IPS DF 4.7 (cell line): ENCODE results near the gene CLOCK.

Experiments used
- DNase-seq: peaks from one replicate; pipeline ENCODE4 v3.0.0-alpha.2; 2013; ENCODE audit warnings: low spot score; ENCODE audit errors: extremely low read depth

The CLOCK gene

DNA sequence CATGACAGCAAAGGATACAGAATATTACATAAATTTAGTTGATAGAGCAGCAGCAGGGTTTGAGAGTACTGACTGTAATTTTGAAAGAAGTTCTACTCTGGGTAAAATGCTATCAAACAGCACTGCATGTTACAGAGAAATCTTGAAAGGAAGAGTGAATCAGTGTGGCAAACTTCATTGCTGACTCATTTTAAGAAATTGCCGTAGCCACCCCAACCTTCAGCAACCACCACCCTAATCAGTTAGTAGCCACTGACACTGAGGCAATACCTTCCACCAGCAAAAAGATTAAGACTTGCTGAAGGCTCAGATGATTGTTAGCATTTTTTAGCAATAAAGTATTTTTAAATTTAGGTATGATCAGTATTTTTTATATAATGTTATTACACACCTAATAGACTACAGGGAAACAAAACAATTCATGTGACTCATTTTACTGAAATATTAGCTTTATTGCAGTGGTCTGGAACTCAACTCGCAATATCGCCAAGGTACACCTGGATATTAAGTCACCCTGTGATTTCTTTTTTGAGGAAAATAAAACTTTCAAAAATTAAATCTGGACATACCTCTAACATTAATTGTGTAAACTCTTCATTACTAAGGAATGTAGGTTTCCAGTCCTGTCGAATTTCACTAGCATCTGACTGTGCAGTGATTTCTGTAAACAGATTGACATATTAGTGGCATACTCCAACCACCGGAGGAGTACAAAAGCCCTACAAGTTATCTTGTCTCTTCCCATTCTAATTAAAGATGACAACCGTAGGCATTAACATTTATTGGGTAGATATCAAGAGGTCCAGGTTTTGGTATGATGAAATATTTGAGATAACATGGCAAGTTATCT, 71.1 kb downstream of the CLOCK start:
- DNase-seq = no peak

DNA sequence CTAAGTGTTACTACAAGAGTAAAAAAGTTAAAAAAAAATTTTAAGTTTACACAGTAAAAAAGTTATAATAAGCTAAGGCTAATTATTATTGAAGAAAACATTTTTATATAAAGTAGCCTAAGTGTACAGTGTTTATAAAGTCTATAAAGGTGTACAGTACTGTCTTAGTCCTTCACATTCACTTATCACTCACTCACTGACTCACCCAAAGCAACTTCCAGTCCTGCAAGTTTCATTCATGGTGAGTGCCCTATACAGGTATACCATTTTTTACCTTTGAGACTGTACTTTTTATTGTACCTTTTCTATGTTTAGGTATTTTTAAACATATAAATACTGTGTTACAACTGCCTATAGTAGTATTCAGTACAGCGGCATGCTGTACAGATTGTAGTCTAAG, 76.7 kb downstream of the CLOCK start:
- no peak for DNase-seq

DNA sequence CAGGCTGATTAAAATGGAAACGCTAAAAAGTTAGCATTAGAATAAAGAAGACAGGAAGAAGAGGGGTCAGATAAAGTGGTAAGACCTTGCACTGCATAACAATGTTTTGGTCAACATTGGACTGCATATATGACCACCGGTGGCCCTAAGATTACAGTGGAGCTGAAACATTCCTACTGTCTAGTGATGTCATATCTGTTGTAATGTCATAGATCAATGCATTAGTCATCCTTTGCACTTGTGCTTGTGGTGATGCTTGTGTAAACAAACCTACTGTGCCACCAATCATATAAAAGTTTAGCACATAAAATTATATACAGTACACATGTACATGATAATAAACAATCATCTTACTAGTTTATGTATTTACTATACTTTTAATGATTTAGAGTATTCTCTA, 78.0 kb downstream of the CLOCK start:
- DNase-seq = no peak

DNA sequence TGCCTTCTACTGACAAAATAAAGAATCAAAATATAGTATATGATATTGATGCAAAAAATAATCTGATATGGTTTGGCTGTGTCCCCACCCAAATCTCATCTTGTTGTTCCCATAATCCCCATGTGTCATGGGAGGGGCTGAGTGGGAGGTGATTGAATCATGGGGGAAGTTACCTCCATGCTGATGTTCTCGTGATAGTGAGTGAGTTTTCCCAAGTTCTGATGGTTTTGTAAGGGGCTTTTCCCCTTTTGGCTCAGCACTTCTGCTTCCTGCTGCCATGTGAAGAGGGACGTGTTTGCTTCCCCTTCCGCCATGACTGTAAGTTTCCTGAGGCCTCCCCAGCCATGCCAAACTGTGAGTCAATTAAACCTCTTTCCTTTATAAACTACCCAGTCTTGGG, 80.7 kb downstream of the CLOCK start:
- no peak for DNase-seq

DNA sequence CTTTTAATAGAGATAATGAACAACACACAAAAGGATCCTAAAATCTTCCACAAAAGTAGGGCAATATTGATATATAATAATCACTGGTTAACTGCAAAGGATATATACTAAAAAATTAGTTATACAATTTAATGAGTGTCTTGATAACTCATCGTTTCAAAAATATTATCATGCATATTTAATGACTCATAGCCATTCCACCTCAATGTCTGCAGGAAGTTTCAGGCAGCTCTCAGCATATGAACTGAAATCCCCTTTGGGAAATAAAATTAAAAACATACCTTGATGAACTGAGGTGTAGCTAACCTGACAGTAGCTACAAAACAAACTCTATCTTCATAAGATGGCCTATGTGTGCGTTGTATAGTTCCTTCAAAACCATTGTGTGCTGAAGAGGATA, 88.1 kb downstream of the CLOCK start:
- no peak for DNase-seq

DNA sequence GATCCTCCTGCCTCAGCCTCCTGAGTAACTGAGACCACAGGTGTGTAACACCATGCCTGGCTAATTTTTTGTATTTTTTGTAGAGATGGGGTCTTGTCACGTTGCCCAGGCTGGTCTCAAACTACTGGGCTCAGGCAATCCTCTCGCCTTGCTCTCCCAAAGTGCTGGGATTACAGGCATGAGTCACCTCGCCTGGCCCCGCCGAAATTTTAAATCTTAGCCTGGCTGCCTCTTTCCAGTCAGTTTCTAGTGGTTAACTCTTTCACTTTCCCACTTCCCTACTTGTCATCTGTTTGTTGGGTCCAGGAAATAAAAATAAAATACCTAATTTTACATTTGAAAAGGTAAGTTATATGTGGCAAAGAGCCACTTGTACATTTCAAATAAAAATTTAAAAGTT, 88.5 kb downstream of the CLOCK start:
- DNase-seq = no peak

DNA sequence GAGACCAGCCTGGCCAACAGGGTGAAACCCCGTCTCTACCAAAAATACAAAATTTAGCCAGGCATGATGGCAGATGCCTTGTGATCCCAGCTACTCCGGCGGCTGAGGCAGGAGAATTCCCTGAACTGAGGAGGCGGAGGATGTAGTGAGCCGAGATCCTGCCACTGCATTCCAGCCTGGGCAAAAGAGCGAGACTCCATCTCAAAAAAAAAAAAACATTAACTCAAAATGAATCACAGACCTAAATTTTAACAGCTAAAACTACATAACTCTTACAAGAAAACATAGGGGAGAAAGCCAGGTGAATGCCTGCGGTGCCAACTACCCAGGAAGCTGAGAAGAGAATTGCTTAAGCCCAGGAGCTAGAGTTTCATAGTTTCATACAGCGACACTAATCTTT, 96.1 kb downstream of the CLOCK start:
- DNase-seq = no peak

DNA sequence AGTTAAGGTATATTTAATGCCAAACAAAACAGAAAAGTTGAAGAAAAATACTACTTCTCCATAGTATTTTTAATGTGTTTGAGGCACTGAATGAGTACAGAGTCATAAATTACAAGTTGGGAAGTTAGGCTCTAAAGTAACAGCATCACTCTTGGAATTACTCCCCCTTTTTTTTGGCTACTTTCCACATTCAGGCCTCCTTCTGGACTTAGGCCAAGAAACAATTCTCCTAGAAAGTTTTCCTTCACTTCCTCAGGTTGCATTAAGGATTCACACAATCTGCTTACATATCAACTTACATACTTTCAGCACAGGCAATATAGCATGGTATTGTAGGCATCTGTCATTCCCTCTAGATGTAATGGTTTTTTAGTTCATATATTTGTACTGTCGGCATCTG, 98.9 kb downstream of the CLOCK start:
- no peak for DNase-seq

DNA sequence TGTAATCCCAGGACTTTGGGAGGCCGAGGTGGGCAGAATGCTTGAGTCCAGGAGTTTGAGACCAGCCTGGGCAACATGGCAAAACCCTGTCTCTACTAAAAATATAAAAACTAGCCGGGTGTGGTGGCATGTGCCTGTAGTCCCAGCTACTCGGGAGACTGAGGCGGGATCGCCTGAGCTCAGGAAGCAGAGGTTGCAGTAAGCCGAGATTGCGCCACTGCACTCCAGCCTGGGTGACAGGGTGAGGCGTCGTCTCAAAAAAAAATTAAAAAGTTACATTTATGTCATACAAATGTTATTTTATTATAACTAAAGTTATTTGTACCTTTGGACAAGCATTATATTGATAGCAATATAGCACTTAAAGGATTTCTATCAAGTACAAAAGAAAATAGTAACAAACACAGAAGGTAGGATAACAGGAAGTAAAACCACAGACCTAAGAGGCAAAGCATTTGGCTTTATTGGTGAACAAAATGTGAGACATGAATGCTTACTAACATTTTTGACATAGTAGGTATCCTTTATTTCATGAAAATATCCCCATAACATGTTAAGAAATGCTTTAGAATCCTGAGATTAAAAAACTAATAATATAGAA, 99.5 kb downstream of the CLOCK start:
- no peak for DNase-seq

DNA sequence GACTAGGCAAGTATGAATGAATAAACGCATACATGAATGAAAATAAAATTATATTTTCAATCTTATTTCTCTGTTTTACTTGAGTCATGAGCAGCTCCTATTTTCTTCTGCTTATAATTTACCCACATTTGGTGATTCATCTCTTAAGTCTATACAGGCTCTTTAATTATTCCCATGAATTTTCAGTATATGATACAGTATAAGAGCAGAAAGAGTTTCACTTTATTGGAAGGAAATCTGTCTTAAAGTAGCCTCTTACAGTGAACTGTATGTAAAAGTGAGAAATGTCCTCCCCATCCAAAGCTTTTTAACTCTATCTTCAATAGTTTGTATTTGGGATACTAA, 100.2 kb downstream of the CLOCK start:
- DNase-seq = no peak

DNA sequence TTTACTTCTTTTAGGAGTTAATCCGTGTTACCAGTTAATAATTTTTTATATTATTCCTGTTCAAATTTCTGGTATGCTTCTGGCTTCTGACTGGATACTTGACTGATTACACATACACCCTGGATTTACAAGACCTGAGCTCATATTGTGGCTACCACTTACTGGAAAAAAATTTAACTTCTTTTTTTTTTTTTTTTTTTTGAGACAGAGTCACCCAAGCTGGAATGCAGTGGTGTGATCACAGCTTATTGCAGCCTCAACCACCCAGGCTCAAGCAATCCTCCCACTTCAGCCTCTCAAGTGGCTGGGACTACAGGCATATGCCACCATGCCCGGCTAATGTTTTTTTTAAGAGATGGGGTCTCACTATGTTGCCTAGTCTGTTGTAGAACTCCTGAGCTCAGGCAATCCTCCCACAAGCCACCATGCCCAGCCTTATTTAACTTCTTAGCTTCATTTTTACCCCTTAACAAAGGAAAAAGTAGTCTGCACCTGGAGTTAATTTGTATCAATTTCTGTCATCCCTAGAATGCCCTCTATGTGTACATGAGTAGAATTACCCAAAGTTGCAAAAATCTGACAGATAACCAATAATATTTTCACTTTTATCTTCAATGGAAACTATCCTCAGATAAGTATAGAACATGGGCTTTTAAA, 100.7 kb downstream of the CLOCK start:
- no peak for DNase-seq

DNA sequence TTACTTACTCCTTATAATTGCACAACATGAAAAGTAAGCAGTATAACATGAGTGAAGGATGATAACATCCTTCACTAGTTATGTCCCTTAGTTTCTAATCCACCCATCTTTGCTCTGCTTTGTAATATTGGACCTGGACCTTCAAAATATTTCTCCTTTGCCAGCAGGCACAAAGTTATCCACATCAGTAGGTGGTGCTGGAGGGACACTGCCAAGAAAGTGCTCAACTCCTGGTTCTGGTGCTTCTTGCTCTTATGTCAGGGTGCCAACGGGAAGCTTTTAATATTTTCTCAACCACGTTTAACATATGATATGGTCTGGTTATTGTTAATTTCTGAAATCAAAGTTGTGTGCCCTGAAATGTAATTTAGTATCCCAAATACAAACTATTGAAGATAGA, 101.9 kb downstream of the CLOCK start:
- DNase-seq = no peak

DNA sequence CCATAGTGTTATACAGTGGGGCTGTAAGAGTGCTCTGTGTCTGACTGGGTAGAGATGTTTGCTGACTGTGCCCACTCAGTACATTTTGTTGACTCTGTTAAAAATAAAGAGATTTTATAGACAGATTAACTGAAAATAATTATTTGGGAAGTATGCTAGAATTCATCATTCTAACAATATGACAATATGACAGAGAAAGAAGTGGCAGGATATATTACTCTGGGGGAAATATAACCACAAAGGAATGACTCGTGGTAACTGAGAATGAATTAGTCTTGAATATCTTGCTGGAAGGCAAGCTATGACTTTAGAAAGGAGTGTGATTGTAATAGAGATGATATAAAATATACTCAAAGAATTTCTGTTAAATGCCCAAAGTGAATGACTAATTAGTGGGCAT, 104.2 kb downstream of the CLOCK start:
- DNase-seq = no peak

DNA sequence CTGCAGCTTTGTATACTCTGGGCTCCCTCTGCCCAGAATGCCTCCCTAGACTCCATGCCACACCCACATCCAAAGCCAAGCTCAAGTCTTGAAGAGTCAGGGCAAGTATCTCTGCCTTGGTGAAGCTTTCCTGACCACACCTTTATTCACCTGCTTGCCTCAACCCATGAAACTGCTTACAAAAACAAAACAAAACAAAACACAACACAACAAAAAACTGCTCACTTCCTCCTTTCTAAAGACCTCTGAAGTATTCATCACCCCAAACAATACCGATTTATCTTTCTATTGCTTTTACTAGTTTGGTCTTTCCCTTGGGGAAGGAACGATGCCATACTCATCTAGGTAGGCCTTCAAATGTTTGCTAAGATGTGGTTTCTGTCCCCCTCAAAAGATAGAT, 105.9 kb downstream of the CLOCK start:
- DNase-seq = no peak

DNA sequence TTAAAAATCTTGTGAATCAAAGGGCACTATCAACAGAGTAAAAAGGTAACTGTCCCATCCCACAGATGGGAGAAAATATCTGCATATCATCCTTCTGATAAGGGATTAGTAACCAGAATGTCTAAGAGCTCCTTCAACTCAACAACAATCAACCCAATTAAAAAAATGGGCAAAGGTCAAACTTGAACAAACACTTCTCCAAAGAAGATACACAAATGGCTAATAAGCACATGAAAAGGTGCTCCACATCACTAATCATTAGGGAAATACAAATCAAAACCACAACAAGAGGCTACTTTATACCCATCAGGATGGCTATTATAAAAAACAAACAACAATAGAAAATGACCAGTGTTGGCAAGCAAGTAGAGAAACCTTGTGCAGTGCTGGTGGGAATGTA, 107.7 kb downstream of the CLOCK start:
- DNase-seq = no peak

DNA sequence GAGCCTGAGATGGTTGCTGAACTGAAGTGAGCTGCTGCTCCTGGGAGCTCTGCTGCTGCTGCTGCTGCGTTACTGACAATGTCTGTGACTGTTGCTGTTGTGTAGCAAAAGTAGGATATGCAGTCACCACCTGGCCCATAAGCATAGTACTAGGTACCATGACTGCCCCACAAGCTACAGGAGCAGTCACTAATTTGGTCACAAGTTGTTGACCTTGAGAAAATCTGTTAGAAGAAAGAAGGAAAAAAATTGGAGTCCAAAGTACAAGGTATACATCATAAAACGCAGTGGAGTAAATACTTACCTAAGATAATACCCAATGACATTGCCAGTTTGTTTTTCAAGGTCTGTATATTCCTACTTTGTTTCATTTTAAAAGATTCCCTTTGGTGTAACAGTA, 108.4 kb downstream of the CLOCK start:
- DNase-seq = no peak

DNA sequence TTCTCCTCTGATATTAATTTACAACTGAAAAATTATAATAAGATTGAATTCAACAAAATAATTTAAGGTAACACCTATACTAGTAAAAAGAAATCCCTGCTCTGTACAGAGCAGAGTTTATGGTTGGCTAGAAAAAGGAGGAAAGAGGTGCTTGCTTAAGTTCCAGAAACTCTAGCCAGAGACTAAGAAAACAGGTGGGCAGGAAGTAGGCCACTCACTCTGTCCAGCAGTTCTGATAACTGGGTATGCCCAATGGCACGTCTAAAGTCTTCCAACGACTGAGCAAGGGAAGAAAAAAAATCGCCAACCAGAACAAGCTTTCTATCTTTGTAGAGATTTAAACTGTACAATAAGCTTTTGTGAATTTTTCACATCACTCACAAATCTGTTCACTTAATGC, 108.9 kb downstream of the CLOCK start:
- no peak for DNase-seq

DNA sequence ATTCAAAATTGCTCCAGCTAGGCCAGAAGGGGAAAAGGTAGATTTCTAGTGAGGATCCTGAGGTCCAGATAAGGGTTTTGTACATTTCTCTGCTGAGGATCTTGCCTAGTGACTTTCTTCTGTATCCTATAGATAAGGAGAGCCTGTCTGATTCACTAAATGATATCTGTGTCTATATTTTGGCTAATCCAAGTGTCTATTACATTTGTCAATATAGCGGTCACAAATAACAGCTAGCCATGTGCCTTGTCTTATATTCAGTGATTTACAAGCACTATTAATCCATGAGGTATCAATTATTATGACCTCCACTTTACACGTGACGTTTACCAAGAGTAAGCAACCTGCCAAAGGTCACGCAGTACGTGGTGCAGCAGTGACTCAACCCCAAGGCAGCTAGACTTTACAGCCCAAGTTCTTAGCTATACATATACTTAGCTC, 109.3 kb downstream of the CLOCK start:
- DNase-seq = no peak

DNA sequence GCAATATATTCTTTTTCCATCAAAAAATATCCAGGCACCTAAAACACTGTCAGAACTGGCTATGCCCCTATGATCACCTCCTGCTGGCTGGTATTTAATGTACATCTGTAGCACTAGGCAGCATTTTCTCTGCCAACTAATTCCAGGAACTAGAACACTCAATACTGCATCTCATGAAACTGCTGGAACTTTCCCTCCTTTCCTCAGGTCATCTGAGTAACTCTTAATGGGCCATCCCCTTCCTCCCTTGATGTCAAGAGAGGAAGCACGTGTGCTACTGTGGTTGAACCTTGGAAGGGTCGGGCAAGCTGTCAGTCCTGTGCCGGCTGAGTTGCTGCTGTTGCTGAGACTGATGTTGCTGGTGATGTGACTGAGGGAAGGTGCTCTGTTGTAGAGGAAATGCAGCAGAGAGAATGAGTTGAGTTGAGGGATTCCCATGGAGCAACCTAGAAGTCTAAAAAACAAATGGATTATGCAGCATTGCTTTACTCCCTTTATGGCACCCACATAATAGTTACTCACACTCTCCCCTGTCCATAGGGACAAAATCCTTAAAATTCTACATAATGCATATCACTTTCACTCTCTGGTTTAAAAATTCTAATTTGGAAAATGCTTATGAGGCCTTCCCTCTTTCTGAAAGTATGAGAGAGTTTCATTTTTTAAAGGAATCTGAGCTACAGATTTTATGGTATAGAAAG, 111.4 kb downstream of the CLOCK start:
- no peak for DNase-seq

DNA sequence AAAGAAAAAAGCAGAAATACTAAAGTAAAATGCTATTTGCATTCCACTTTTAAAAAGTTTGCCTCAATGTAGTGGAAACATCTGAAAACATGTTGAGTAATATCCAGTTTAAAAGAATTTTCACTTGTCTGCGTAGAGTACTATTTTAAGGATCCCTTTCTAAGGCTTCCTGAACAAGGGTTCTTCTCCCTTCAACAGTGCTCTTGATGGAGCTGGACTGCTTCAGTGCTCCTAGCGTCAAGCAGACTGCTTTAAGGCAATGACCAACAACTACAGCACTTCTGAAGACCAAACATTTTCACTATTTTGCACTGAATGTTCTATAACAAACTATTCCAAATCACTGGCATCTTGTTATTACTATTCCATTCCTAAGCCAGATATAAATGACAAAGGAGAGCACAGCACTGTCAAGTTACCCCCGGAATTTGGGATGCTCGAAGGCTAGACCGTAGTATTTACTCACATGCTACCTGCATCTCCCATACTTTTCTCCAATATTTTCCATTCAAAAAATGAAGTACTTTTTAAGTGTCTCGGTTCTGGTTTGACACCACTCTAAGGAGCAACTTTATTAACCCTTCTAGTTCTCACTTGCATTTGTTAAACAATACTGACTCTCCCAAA, 114.9 kb downstream of the CLOCK start:
- DNase-seq = no peak

DNA sequence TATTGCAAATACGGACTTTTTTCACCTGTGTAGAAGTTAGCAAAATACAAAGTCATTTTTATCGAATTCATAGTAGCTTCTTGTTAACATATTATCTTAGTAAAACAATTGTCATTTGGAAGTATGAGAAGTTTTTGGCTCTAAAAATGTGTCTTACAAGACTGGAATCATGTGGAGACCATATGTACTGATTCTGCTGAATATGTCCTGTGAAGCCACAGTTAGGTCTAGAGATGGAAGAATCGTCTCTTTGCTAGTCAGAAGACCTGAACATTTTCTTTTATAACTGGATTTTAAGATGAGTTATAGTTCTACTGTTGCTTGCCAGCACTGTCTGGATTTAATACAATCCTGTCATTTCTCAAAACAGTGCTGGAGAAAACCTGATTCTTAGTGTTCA, 121.9 kb downstream of the CLOCK start:
- DNase-seq = no peak

DNA sequence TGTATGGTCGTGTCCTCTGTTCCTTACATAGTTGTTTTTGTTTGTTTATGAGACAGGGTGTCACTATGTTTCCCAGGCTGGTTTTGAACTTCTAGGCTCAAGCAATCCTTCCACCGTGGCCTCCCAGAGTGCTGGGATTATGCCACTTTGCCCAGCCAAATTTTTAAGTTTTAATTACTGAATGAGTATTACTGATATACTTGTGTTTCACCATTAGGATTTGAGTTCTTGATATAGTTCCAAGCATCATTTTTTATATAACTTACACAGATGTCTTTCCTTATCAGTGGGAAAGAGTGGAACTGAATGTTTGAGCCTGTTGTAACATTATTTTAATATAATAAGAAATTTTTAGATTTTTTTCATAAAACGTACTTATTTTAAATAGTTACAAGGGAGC, 130.5 kb downstream of the CLOCK start:
- DNase-seq = no peak
